LNCaP clone FGC (cell line): ENCODE results near the gene PARN.

Source experiments
- DNase-seq: peaks from one replicate; pipeline ENCODE4 v3.0.0-alpha.2; 2011; ENCODE audit warnings: low read depth
- H3K4me3 ChIP-seq: 2 replicates; pipeline ENCODE4 v1.5.1; 2011; ENCODE audit warnings: mild to moderate bottlenecking, low read depth, low read length, control low read depth
- CTCF ChIP-seq: IDR thresholded peaks from 2 replicates; pipeline ENCODE4 v1.5.1; 2012; ENCODE audit warnings: mild to moderate bottlenecking; ENCODE audit not compliant: control insufficient read depth, insufficient read depth; ENCODE audit errors: extremely low read depth

PARN gene

GRCh38 chr16:14394834-14395233, 235.2 kb downstream of the PARN start:
- no peak for TF ChIP-seq CTCF
- no peak overlapping the region for H3K4me3 ChIP-seq
- DNase-seq = no peak

GRCh38 chr16:14392960-14393359, 237.1 kb downstream of the PARN start:
- TF ChIP-seq CTCF = no peak
- no peak for DNase-seq
- no peak overlapping the region for H3K4me3 ChIP-seq

- no peak overlapping the region for H3K4me3 ChIP-seq
- DNase-seq = no peak
- TF ChIP-seq CTCF = no peak
Measured at GRCh38 chr16:14389359-14389758, 240.7 kb downstream of the PARN start.

- no peak for DNase-seq
- no peak for TF ChIP-seq CTCF
- H3K4me3 ChIP-seq = no peak overlapping the region
Measured at GRCh38 chr16:14388243-14388642, 241.8 kb downstream of the PARN start.

- no peak overlapping the region for H3K4me3 ChIP-seq
- no peak for DNase-seq
- TF ChIP-seq CTCF = no peak
Measured at GRCh38 chr16:14386115-14386514, 243.9 kb downstream of the PARN start.
